BJ (cell line): ENCODE measurements around the gene IBA57. TPM values are rescaled to one million over a fixed set of nuclear protein-coding genes. Genes with fewer than 3 reads are reported as not detected.
"Not testable (repeated sequence)": the region's sequence is repeated elsewhere in the genome, so short reads cannot be mapped to it uniquely, and the experiment has no call there.

Experiments
- CTCF ChIA-PET: fragments of 350-600 bp; formaldehyde crosslinking; extraction: SDS; loops from one replicate; lab custom pipeline; 2021; ENCODE audit warnings: antibody characterized with exemption, inconsistent platforms; lab: Yijun Ruan, JAX
- POLR2A ChIA-PET: fragments of 300-600 bp; sonication (Branson Sonifier 250); formaldehyde crosslinking; extraction: SDS; loops from one replicate; lab custom pipeline; 2021; ENCODE audit warnings: antibody characterized with exemption; lab: Charles Lee
- DNase-seq: peaks from one replicate; pipeline ENCODE4 v3.0.0-alpha.2; 2011; ENCODE audit warnings: low read depth
- H3K27me3 ChIP-seq: 2 replicates; pipeline ENCODE4 v1.6.0; 2011; ENCODE audit warnings: low read length; ENCODE audit not compliant: control insufficient read depth, insufficient read depth
- H3K36me3 ChIP-seq: 2 replicates; pipeline ENCODE4 v1.5.1; 2011; ENCODE audit warnings: low read length; ENCODE audit not compliant: control insufficient read depth, insufficient read depth
- H3K4me3 ChIP-seq: 2 replicates; pipeline ENCODE4 v1.5.1; 2011; ENCODE audit warnings: low read depth, mild to moderate bottlenecking, control low read depth, low read length
- polyA plus RNA-seq: library from polyadenylated mRNA; depleted of rRNA; stranded (reverse); fragments of >200 nt; gene quantifications from 2 replicates; pipeline ENCODE4 v1.2.3, GENCODE V29; 2011
- TF ChIP-seq, protein P1 (sequence below): IDR thresholded peaks from 2 replicates; pipeline ENCODE4 v1.5.1; 2011; ENCODE audit warnings: low read depth, mild to moderate bottlenecking, control low read depth, inconsistent platforms, low read length, moderate library complexity; ENCODE audit not compliant: insufficient read depth

The IBA57 gene
- polyA plus RNA-seq, 1 experiment: 2.8 TPM

GRCh38 chr1:228172591-228173527 lies 7.3 kb downstream of the IBA57 start:
- no peak for DNase-seq
- TF ChIP-seq, protein P1, sequence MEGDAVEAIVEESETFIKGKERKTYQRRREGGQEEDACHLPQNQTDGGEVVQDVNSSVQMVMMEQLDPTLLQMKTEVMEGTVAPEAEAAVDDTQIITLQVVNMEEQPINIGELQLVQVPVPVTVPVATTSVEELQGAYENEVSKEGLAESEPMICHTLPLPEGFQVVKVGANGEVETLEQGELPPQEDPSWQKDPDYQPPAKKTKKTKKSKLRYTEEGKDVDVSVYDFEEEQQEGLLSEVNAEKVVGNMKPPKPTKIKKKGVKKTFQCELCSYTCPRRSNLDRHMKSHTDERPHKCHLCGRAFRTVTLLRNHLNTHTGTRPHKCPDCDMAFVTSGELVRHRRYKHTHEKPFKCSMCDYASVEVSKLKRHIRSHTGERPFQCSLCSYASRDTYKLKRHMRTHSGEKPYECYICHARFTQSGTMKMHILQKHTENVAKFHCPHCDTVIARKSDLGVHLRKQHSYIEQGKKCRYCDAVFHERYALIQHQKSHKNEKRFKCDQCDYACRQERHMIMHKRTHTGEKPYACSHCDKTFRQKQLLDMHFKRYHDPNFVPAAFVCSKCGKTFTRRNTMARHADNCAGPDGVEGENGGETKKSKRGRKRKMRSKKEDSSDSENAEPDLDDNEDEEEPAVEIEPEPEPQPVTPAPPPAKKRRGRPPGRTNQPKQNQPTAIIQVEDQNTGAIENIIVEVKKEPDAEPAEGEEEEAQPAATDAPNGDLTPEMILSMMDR: no peak
- ChIA-PET POLR2A (no interaction called here), CTCF (interaction anchor here (0.6 to 1.3 kb wide), 2 partner anchors 8 to 252 kb away, joined by 4 to 5 read pairs; partner anchors contain the start of gene IBA57)
- Histone ChIP-seq H3K27me3 (no peaks in the 10 kb centered on the region), H3K4me3 (no peak overlapping the region), H3K36me3 (peaks cover 8% of the 10 kb centered on the region)

DNA sequence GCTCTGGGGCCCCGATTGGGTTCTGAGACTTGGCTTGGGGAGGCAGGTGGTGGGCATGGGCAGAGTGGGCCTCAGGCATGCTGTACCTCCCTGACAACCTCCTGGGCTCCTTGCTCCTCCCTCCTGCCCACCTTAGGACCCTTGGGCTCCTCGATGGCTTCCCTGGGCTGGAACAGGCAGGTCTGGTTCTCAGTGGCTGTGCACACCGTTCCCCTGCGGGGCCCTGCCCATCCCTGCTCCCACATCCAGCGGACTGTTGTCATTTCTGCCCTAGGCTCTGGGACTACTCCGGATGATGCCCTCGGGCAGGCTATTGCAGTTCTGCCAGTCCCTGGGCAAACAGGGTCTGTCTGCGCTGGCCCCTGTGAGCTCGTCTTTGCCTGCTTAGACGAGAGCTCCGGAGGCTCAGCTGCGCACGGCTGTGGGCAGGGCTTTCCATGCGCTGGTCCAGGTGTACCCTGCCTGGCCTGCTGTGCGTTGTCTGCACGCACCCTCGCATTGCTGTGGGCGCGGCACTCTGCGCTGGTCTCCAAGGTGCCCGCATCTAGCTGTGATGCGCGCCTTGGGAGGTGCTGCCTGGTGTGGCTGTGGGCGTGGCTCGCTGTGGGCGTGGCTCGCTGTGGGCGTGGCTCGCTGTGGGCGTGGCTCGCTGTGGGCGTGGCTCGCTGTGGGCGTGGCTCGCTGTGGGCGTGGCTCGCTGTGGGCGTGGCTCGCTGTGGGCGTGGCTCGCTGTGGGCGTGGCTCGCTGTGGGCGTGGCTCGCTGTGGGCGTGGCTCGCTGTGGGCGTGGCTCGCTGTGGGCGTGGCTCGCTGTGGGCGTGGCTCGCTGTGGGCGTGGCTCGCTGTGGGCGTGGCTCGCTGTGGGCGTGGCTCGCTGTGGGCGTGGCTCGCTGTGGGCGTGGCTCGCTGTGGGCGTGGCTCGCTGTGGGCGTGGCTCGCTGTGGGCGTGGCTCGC lies 8.2 kb downstream of the IBA57 start:
- H3K36me3 ChIP-seq, H3K27me3 ChIP-seq, POLR2A ChIA-PET, DNase-seq, H3K4me3 ChIP-seq: not testable (repeated sequence)
- CTCF ChIA-PET: interaction anchor here (0.6 to 1.3 kb wide), 2 partner anchors 9 to 75 kb away, joined by 3 to 4 read pairs; partner anchors contain the start of gene IBA57

DNA sequence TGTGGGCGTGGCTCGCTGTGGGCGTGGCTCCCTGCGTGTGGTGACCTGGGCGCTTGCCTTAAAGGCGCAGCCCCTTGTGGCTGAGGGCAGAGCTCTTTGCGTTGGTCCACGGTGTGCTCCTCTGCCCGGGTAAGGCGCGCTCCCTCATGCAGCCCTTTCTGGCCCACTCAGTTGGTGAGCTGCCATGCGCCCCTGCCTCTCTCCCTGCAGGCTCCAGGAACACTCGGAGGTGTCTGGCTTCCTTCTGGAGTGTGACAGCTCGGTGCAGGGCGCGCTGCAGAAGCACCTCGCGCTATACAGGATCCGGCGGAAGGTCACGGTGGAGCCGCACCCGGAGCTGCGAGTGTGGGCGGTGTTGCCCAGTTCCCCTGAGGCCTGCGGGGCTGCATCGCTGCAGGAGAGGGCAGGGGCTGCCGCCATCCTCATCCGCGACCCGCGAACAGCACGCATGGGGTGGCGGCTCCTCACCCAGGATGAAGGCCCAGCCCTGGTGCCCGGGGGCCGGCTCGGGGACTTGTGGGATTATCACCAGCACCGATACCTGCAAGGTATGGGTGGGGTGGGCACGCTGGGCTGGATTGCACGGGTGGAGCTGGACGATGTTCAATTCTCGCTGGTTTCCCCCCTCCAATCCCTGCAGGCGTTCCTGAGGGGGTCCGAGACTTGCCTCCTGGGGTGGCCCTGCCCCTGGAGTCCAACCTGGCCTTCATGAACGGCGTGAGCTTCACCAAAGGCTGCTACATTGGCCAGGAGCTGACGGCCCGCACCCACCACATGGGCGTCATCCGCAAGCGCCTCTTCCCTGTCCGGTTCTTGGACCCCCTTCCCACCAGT lies 9.1 kb downstream of the IBA57 start:
- no peaks in the 10 kb centered on the region for H3K27me3 ChIP-seq
- POLR2A ChIA-PET: no interaction called here
- no peak for DNase-seq
- H3K4me3 ChIP-seq: no peak overlapping the region
- H3K36me3 ChIP-seq: peaks cover 8% of the 10 kb centered on the region
- TF ChIP-seq, protein P1: no peak
- CTCF ChIA-PET: interaction anchor here (0.6 to 1.3 kb wide), 3 partner anchors 8 to 76 kb away, joined by 3 to 4 read pairs (median 3); partner anchors contain the start of gene IBA57

GRCh38 chr1:228175316-228176023 lies 9.9 kb downstream of the IBA57 start:
- ChIA-PET POLR2A (no interaction called here), CTCF (interaction anchor here (0.8 to 1.3 kb wide), 2 partner anchors 9 to 42 kb away, joined by 3 read pairs; no protein-coding TSS in a partner anchor)
- H3K36me3 ChIP-seq: peaks cover 6% of the 10 kb centered on the region
- TF ChIP-seq, protein P1: no peak
- DNase-seq: no peak
- no peaks in the 10 kb centered on the region for H3K27me3 ChIP-seq
- H3K4me3 ChIP-seq: no peak overlapping the region
